ENCODE results near the gene ICOS. TPM values are rescaled to one million over a fixed set of nuclear protein-coding genes. Genes with fewer than 3 reads are reported as not detected.

The ICOS gene
- total RNA-seq, 1 donor from 2014 or later: 143 TPM

- Mint-ChIP-seq H3K9me3 (no peaks in the 10 kb centered on the region), H3K27ac (peak overlapping the region; percentile 91), H3K4me1 (ENCODE audit: low read depth) (peaks cover 37% of the 10 kb centered on the region), H3K4me3 (peak overlapping the region; percentile 35), H3K27me3 (ENCODE audit: insufficient read depth) (no peaks in the 10 kb centered on the region), H3K36me3 (ENCODE audit: low read depth) (peaks cover 4% of the 10 kb centered on the region)
- intact Hi-C loops (cut with micrococcal nuclease): loop anchor here (1.0 to 5.0 kb wide), 12 partner anchors 9 to 256 kb away; no protein-coding TSS in a partner anchor
- no peak for DNase-seq (ENCODE audit: low spot score)
Observed at GRCh38 chr2:203987959-203988358, 51.4 kb downstream of the ICOS start.

GRCh38 chr2:203988500-203989260, 52.1 kb downstream of the ICOS start:
- Mint-ChIP-seq H3K36me3 (ENCODE audit: low read depth) (peaks cover 4% of the 10 kb centered on the region), H3K4me1 (ENCODE audit: low read depth) (peaks cover 37% of the 10 kb centered on the region), H3K4me3 (peak overlapping the region; percentile 41), H3K27me3 (ENCODE audit: insufficient read depth) (no peaks in the 10 kb centered on the region), H3K27ac (peak overlapping the region; percentile 91), H3K9me3 (no peaks in the 10 kb centered on the region)
- no peak for DNase-seq (ENCODE audit: low spot score)
- intact Hi-C loops (cut with micrococcal nuclease): loop anchor here (1.0 to 5.0 kb wide), 11 partner anchors 9 to 256 kb away; no protein-coding TSS in a partner anchor

- no peak for DNase-seq (ENCODE audit: low spot score)
- H3K4me3 Mint-ChIP-seq: peak overlapping the region; percentile 3
- H3K36me3 Mint-ChIP-seq (ENCODE audit: low read depth): peaks cover 4% of the 10 kb centered on the region
- intact Hi-C loops (cut with micrococcal nuclease): loop anchor here (2.0 to 5.0 kb wide), 2 partner anchors 99 to 257 kb away; no protein-coding TSS in a partner anchor
- peak overlapping the region; percentile 78 for H3K27ac Mint-ChIP-seq
- no peaks in the 10 kb centered on the region for H3K9me3 Mint-ChIP-seq
- peaks cover 37% of the 10 kb centered on the region for H3K4me1 Mint-ChIP-seq (ENCODE audit: low read depth)
- no peaks in the 10 kb centered on the region for H3K27me3 Mint-ChIP-seq (ENCODE audit: insufficient read depth)
Observed at GRCh38 chr2:203989521-203989920, 53.0 kb downstream of the ICOS start.

- Mint-ChIP-seq H3K4me1 (ENCODE audit: low read depth) (peaks cover 34% of the 10 kb centered on the region), H3K9me3 (no peaks in the 10 kb centered on the region), H3K27ac (no peak overlapping the region), H3K4me3 (no peak overlapping the region), H3K36me3 (ENCODE audit: low read depth) (peaks cover 6% of the 10 kb centered on the region), H3K27me3 (ENCODE audit: insufficient read depth) (no peaks in the 10 kb centered on the region)
- intact Hi-C loops (cut with micrococcal nuclease): loop anchor here (1.0 kb wide), 1 partner anchor 23 kb away; no protein-coding TSS in a partner anchor
- no peak for DNase-seq (ENCODE audit: low spot score)
Observed at GRCh38 chr2:203992509-203992908, 55.9 kb downstream of the ICOS start.

GRCh38 chr2:203993011-203993410, 56.4 kb downstream of the ICOS start:
- Mint-ChIP-seq H3K4me1 (ENCODE audit: low read depth) (peaks cover 34% of the 10 kb centered on the region), H3K4me3 (no peak overlapping the region), H3K27ac (no peak overlapping the region), H3K27me3 (ENCODE audit: insufficient read depth) (no peaks in the 10 kb centered on the region), H3K36me3 (ENCODE audit: low read depth) (peaks cover 6% of the 10 kb centered on the region), H3K9me3 (no peaks in the 10 kb centered on the region)
- intact Hi-C loops (cut with micrococcal nuclease): loop anchor here (1.0 kb wide), 1 partner anchor 42 kb away; no protein-coding TSS in a partner anchor
- no peak for DNase-seq (ENCODE audit: low spot score)

- Mint-ChIP-seq H3K36me3 (ENCODE audit: low read depth) (peaks cover 6% of the 10 kb centered on the region), H3K4me1 (ENCODE audit: low read depth) (peaks cover 35% of the 10 kb centered on the region), H3K27ac (no peak overlapping the region), H3K27me3 (ENCODE audit: insufficient read depth) (no peaks in the 10 kb centered on the region), H3K9me3 (no peaks in the 10 kb centered on the region), H3K4me3 (no peak overlapping the region)
- intact Hi-C loops (cut with micrococcal nuclease): loop anchor here (1.0 kb wide), 1 partner anchor 42 kb away; no protein-coding TSS in a partner anchor
- no peak for DNase-seq (ENCODE audit: low spot score)
Observed at GRCh38 chr2:203993560-203993959, 57.0 kb downstream of the ICOS start.

- intact Hi-C loops (cut with micrococcal nuclease): no loop called here
- H3K36me3 Mint-ChIP-seq (ENCODE audit: low read depth): peaks cover 6% of the 10 kb centered on the region
- H3K4me3 Mint-ChIP-seq: peak overlapping the region; percentile 8
- H3K27ac Mint-ChIP-seq: peak overlapping the region; percentile 35
- DNase-seq (ENCODE audit: low spot score): no peak
- no peaks in the 10 kb centered on the region for H3K27me3 Mint-ChIP-seq (ENCODE audit: insufficient read depth)
- H3K4me1 Mint-ChIP-seq (ENCODE audit: low read depth): peaks cover 35% of the 10 kb centered on the region
- no peaks in the 10 kb centered on the region for H3K9me3 Mint-ChIP-seq
Observed at GRCh38 chr2:203994735-203995134, 58.2 kb downstream of the ICOS start.

GRCh38 chr2:203996692-203997091, 60.1 kb downstream of the ICOS start:
- Mint-ChIP-seq H3K36me3 (ENCODE audit: low read depth) (peaks cover 3% of the 10 kb centered on the region), H3K4me3 (no peak overlapping the region), H3K4me1 (ENCODE audit: low read depth) (peaks cover 51% of the 10 kb centered on the region), H3K9me3 (peaks cover 5% of the 10 kb centered on the region), H3K27me3 (ENCODE audit: insufficient read depth) (no peaks in the 10 kb centered on the region), H3K27ac (no peak overlapping the region)
- DNase-seq (ENCODE audit: low spot score): no peak
- intact Hi-C loops (cut with micrococcal nuclease): loop anchor here (1.0 kb wide), 6 partner anchors 8 to 62 kb away; no protein-coding TSS in a partner anchor

GRCh38 chr2:203997481-203997880, 60.9 kb downstream of the ICOS start:
- no peak for DNase-seq (ENCODE audit: low spot score)
- Mint-ChIP-seq H3K36me3 (ENCODE audit: low read depth) (peaks cover 3% of the 10 kb centered on the region), H3K4me1 (ENCODE audit: low read depth) (peaks cover 58% of the 10 kb centered on the region), H3K9me3 (peaks cover 13% of the 10 kb centered on the region), H3K27me3 (ENCODE audit: insufficient read depth) (no peaks in the 10 kb centered on the region), H3K27ac (peak overlapping the region; percentile 83), H3K4me3 (peak overlapping the region; percentile 47)
- intact Hi-C loops (cut with micrococcal nuclease): loop anchor here (1.0 kb wide), 6 partner anchors 8 to 63 kb away; no protein-coding TSS in a partner anchor

- H3K36me3 Mint-ChIP-seq (ENCODE audit: low read depth): peaks cover 3% of the 10 kb centered on the region
- DNase-seq (ENCODE audit: low spot score): no peak
- peak overlapping the region; percentile 47 for H3K4me3 Mint-ChIP-seq
- peaks cover 13% of the 10 kb centered on the region for H3K9me3 Mint-ChIP-seq
- peaks cover 66% of the 10 kb centered on the region for H3K4me1 Mint-ChIP-seq (ENCODE audit: low read depth)
- no peaks in the 10 kb centered on the region for H3K27me3 Mint-ChIP-seq (ENCODE audit: insufficient read depth)
- intact Hi-C loops (cut with micrococcal nuclease): loop anchor here (1.0 to 2.0 kb wide), 9 partner anchors 7 to 111 kb away; no protein-coding TSS in a partner anchor
- H3K27ac Mint-ChIP-seq: peak overlapping the region; percentile 83
Observed at GRCh38 chr2:203997980-203998809, 61.6 kb downstream of the ICOS start.

- H3K9me3 Mint-ChIP-seq: peaks cover 13% of the 10 kb centered on the region
- H3K36me3 Mint-ChIP-seq (ENCODE audit: low read depth): peaks cover 5% of the 10 kb centered on the region
- H3K4me1 Mint-ChIP-seq (ENCODE audit: low read depth): peaks cover 82% of the 10 kb centered on the region
- intact Hi-C loops (cut with micrococcal nuclease): loop anchor here (2.0 kb wide), 1 partner anchor 109 kb away; no protein-coding TSS in a partner anchor
- DNase-seq (ENCODE audit: low spot score): no peak
- H3K4me3 Mint-ChIP-seq: no peak overlapping the region
- no peaks in the 10 kb centered on the region for H3K27me3 Mint-ChIP-seq (ENCODE audit: insufficient read depth)
- no peak overlapping the region for H3K27ac Mint-ChIP-seq
Observed at GRCh38 chr2:203999835-204000234, 63.3 kb downstream of the ICOS start.

GRCh38 chr2:204000446-204000845, 63.9 kb downstream of the ICOS start:
- peaks cover 88% of the 10 kb centered on the region for H3K4me1 Mint-ChIP-seq (ENCODE audit: low read depth)
- H3K9me3 Mint-ChIP-seq: peaks cover 13% of the 10 kb centered on the region
- H3K36me3 Mint-ChIP-seq (ENCODE audit: low read depth): peaks cover 2% of the 10 kb centered on the region
- DNase-seq (ENCODE audit: low spot score): no peak
- H3K27ac Mint-ChIP-seq: peak overlapping the region; percentile 42
- intact Hi-C loops (cut with micrococcal nuclease): no loop called here
- H3K27me3 Mint-ChIP-seq (ENCODE audit: insufficient read depth): no peaks in the 10 kb centered on the region
- H3K4me3 Mint-ChIP-seq: no peak overlapping the region
